GM19239 (cell line): ENCODE measurements around the gene CXCR6.

Experiments used
- DNase-seq: peaks from one replicate; pipeline ENCODE4 v3.0.0; 2011; ENCODE audit warnings: low spot score; ENCODE audit not compliant: insufficient read length
- FAIRE-seq: peaks from 2 replicates; lab custom pipeline; 2011; peaks lifted over from hg19 to GRCh38; lab: Jason Lieb, UNC

CXCR6 gene

DNA sequence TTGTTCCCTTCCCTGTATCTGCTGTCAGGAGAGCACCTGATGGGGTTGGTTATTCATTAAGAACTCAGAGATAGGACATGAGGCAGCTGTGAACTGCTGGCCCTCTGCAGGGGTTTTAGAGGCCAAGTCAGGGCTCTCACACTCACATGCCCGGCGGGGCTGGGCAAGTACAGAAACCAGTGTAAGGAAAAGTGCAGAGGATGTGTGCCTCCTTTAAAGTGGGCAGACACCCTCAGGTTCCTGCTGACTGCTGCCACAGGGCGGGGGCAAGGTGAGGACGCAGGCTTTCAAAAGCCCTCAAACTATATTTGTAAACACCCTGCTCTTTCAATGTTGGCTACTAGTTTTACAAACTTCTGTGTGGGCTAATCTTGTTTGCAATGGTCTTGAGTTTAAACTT lies 22.4 kb downstream of the CXCR6 start:
- DNase-seq: no peak
- no peak for FAIRE-seq

DNA sequence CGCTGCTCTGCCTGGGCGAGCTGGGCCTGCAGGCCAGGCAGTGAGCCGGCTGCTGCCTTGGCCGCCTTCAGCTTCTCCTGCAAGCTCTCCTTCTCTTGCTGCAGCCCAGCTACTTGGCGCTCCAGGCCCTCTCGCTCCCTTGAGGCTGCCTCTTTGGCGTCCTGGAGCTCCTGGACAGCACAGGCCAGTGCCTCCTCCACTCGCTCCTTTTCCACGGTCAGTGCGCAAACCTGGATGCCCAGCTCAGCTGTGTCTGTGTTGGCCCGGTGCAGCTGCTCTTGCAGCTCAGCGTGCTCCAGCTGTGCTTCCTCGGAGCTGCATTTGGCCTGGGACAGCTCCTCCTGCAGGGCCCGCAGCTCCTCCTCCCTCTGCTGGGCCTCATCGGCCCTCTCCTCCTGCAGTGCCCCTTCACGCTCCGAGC lies 23.1 kb downstream of the CXCR6 start:
- DNase-seq: no peak
- FAIRE-seq: no peak

DNA sequence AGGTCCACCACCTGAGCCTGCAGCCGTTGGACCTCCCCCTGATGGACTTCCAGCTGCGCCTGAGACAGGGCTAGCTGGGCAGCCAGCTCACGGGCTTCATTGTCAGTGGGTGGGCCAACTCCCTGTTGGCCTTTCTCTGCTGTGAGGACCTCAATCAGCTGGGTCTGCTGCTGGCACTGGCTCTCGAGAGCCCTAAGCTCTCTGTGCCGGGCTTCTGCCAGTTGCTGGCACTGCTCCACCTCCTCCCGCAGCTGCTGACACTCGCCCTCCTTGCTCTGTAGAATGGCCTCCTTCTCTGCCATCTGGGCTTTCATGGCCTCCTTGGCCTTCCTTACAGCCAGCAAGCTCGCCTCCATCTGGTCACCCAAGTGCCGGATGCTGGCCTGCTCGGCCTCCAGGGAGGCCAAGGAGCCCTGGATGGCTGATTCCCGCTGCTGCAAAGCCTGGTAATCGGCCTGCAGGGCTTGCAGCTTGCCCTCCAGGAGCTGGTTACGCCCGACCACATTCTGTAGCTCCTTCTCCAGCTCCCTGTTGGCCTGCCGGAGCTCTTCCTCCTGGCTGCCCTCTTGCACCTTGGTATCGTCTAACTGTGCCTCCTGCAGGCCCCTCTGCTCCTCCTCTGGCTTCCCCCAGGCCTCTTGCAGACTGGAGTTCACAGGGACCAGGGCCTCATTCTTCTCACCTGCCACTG lies 23.8 kb downstream of the CXCR6 start:
- no peak for FAIRE-seq
- no peak for DNase-seq

DNA sequence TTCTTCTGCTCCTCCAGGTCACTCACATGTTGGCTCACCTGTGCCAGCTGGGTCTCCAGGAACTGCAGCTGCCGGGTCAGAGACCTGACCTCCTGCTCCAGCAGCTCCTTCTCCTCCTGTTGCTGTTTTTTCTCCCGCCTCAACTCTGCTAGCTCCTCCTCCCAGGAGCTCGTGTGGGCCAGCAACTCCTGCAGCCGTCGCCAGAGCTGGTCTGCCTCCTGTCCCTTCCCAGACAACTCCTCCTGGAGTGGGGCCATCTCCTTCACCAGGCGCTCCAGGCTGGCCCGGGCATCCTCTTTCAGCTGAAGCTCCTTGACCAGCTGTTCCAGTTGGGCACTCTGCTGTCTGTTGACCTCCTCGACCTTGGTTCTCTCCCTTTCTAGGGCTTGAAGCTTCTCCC lies 24.5 kb downstream of the CXCR6 start:
- no peak for FAIRE-seq

DNA sequence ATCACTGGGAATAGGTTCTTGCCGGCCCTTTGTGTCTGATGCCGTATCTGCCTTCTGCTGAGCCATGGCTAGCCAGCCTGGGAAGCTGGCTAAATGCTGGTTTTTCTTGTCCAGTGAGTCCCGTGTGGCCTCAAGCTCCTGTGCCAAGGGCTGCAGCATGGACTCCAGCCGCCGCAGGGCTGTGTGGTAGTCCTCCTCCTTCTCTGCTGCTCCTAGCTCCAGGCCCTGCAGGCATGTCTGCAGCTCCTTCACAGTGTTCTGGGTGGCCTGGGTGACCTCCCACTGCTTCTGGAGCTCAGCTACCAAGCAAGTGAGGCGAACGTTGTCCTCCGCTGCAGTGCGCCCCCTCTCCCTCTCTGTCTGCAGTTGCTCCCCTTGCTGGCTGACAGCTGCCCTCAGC lies 24.9 kb downstream of the CXCR6 start:
- DNase-seq: no peak
- FAIRE-seq: no peak

More for the DNA sequence above, 24.5 kb downstream of the CXCR6 start:
- DNase-seq: no peak

DNA sequence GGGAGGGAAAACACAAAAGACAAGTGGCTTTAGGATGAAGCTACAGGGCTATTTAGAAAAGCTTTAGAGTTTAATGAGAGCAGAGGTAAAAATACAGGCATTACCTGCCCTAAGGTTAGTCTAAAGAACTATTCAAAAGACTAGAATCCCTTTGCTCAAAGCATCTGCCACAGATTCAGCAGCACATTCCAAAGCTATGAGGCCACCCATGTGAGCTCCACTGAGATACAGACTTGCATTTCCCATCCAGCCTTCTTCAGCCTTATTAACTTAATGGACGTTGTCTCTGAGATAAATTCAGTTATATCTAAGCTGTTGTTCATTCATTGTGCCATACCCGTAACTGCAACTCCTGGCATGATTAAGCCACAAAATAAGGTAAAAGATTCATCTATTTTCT lies 25.4 kb downstream of the CXCR6 start:
- DNase-seq: no peak

DNA sequence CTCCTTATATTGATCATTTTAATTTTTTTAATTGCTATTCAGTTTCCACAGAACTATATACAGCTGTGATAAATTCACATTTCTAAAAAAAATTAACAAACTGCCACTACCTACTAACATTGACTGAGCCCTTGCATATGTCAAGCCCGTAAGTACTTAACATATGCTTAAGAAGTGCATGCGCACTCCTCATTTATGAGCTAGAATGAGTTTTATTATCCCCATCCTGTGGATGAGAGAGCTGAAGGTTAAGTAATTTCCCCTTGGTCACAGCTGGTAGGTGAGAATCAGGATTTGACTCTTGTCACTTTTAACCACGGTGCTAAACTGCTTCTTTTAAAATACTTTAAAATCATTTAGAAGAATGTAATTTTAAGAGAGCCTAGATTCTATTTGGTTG lies 25.9 kb downstream of the CXCR6 start:
- DNase-seq (no peak), FAIRE-seq (no peak)

More for the DNA sequence above, 25.4 kb downstream of the CXCR6 start:
- FAIRE-seq: no peak

DNA sequence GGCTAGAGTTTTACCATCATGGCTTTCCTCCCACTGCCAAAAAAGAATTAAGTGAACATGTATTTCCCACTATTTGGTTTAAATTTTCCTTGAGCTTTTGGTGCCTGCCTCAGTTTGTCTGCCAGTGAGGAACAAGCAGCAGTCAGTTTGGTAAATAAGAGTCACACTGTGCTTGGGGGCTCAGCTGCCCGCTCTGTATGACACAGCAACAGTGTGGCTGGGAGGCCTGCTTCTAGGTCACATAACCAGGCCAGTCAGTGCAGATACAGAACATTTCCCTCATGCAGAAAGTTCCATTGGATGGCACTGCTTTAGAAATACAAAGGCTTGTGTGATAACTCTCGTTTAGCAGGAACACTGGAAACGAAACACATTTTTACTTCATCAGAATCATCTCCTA lies 26.7 kb downstream of the CXCR6 start:
- DNase-seq: no peak
- FAIRE-seq: no peak

DNA sequence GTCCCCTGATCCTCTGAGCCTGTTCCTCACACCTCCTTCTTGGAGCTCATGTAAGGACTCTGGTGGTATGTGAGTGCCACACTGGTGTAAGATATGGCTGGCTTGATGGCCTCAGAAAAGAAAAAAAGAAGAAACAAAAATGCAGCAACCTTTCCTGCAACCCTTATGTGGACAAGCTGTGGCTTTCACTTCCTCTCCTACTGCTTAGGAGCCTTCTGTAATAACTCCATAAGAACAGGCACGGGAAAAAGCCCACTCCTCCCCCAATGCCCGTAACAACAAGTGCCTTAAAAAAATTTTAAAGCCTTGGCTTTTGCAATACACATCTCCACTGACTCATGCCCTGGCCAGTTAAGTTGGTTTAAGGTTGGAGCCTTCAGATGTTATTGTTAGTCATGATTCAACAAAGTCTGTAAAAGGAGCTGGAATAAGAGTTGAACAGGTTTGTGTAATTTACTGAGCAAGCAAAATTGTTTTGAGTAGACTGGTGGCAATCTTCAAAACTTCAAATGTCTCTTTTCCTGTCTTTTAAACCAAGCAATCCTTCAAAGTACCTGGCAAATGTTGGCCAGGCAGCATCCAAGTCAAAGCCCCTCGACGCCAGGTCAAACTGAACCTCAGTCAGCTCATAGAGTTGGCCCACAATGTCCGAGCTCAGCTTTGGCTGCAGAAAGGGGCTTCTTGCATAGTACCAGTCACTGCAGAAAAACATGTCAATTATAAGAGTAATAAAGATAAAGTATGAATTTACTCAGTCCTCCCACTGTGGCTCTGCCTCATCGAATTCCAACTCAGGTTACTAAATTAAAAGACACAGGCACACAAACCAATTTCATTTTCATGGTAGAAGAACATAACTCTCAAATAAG lies 29.5 kb downstream of the CXCR6 start:
- FAIRE-seq (peak; percentile 77), DNase-seq (peak; percentile 23)

DNA sequence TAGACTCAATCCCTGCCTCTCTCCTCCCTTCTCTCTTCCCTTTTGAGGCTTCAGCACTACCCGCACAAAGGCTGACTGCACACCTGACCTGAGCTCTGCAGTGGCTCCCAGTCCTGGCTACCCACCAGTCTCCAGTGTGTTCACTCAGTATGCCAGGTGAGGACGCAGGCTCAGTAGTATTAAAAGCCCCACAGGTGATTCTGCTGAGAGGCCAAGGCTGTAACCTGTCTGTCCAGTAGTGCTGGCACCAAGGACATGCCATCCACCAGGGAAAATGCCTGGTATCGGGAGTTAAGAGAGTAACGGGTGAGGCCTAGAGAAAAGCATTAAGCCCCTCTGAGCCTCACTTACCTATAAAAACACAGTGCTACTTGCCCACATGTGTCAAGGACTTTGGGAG lies 31.4 kb downstream of the CXCR6 start:
- DNase-seq (no peak), FAIRE-seq (no peak)

DNA sequence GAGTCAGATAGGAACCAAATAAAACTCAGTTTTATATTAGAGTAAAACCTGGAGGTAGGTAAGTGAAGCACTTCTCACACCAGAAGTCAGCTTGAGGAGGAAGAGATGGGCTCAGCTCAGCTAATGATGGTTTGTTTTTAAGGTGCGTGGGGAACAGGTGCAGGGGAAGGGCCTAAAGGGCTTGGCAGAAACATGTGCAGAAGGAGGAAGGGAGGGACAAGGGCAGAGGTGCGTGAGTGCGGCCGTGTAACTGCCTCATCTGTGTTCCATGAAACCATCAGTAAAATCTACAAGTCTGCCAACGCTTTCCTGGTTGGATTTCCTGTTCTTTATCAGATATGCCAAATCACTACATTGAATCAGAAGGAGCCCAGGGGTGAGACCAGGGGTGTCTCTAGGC lies 32.4 kb downstream of the CXCR6 start:
- DNase-seq: no peak
- no peak for FAIRE-seq

DNA sequence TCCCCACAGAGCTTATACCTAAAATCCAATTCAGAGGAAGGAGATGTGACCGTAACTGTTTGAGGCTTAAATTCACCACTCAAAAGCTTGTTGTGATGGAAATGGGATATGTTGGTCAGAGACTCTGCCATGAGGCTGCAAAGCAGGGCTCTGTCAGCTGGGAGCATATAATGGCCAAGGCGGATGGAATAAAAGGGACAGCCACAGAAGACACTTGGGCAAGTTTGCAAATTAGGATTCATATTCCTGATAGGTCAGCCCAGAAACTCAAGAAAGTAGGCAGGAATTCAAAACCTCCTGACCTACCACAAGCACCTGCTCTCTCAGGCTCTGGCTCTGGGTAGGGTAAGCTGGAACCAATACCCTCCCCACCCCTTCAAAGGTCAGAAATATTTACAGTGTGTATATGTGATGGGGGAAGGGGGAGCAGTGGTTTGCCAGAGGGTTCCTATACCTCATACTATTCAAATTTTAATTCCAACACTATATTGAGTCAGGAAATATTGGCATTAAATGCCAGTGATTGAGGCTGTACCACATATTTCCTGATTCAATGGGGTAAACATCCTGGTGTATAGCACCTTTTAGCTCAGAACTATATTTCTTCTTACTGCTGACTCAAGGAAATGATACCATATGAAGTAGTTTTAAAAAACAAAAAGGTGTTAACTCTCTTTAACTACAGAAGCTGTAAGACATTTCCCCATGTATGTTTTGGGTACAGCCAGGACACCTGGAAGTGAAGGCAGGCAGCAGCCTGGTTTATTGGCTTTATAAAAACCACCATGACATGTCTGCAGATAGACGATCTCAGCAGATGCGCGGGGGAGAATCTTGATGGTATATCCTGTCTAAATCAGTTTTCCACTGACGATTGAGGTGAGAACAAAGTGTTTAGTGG lies 33.2 kb downstream of the CXCR6 start:
- FAIRE-seq (no peak), DNase-seq (no peak)

DNA sequence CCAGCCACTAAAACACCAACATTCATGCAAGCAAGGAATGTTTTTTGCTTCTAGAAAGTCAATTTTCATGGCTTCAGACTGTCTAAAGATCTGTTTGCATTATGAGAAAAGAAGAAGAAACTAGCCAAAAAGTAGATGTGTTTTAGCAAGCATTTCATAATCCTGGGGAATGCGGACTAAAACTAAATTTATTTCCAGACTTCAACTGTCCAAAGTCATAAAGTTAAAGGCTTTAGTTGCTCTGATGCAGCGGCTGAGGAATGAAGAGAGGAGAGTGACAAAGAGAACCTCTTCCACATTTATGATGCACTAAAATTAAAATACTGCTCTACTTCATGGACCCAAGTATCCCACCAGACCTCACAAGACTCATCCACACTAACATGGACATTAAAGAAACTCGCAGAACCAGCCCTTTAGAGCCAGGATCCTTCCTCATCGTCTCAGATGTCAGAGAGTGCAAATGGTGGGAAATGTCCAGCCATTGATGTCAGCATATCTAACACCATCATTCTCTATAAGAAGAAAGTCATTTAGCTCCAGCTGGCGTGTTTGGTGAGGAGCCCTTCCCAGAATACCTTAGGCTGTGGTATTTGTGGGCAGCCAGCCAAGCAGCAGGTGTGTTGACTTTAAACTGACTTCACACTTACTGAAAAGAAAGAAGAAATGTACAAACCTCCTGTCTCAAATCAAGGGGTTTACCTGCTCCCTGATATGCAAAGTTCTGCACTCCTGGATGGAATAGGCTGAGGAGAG lies 34.9 kb downstream of the CXCR6 start:
- FAIRE-seq: no peak
- no peak for DNase-seq

DNA sequence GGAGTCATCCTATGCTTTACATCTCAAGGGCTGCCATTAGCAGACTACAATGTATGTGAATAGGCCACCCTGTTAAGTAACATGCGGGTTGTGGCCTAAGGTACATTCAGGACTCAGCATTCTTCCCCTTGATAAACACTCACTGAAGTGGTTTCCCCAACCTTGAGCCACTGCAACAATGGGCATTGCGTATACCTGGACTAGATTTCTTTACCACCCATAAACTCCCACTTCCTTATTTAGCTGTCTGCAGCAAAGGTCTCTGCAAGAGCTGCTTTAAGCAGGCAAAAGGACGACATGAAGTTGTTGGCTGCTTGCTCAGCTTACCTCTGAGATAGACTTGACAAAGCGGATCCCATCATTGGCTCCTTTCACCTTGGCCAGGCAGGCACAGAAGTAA lies 36.1 kb downstream of the CXCR6 start:
- FAIRE-seq: peak; percentile 28

DNA sequence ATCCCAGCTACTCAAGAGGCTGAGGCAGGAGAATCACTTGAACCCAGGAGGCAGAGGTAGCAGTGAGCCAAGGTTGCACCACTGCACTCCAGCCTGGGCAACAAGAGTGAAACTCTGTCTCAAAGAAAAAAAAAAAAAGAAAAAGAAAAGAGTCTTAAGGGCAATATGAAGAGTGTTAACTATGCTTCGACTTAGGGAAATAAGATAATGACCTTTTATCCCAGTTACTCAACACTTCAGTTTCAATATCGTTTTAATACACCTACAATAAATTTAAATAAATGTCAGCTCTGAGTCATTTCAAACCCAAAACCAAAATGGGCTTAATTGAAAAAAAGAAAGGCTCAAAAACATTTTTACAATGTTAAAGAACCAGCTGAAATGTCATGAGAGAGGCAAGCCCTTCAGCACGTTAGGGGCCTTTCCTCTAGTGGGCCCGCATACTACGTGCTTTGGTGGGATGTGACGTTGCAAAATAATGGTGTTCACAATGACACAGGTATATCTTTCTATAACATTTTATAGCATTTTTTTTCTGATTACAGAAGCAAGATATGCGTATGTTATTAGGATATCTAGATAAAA lies 37.1 kb downstream of the CXCR6 start:
- DNase-seq (no peak), FAIRE-seq (no peak)

More for the DNA sequence above, 36.1 kb downstream of the CXCR6 start:
- no peak for DNase-seq

DNA sequence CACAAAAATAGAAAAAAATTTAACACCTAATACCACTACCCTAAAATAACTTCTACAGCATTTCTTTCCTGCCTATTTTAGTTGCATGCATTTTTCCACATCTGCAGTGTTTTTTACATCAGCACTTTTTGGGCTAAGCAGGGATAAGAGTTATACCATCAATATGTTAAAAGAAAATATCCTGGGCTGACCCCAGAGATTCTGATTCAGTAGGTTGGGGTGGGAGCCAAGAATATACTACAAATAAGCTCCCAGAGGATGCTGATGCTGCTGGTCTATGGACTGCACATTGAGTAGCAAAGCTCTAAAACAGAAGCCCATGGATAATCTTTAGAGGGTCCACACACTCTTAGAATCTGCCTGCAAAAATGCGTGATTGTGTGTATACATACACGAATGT lies 37.6 kb downstream of the CXCR6 start:
- FAIRE-seq (no peak), DNase-seq (no peak)

DNA sequence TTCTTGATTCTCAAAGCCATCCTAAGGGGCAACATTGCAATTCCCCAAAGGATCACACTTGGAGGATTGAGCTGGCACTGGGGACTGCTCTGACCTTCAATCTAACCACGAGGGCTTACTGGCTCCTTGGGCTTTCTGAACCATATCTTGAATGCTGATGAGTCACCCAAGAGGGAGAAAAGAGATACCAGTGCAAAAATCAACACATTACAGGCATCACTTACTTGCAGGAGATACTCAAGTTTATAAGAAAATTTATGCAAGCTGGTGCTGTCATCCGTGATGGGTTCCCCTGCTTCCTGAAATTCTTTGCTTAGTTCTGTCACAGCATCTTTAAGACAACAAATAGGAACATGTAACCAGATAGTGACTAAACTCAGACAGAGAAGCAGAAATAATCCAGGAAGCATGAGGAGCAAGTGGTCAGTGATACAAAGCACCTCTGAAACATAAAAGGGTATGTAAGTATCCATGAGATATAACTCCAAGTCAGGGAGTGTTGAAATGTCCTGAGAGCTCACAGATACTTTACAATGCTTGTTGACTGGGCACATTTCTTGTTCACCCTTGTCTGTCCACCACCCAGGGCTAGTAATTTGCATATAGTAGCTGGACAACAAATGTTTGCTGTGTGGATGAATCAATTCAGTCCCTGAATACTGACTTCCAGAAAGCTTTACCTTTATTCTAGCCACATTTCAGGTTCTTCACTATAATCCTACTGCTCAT lies 38.2 kb downstream of the CXCR6 start:
- FAIRE-seq: no peak
- no peak for DNase-seq

DNA sequence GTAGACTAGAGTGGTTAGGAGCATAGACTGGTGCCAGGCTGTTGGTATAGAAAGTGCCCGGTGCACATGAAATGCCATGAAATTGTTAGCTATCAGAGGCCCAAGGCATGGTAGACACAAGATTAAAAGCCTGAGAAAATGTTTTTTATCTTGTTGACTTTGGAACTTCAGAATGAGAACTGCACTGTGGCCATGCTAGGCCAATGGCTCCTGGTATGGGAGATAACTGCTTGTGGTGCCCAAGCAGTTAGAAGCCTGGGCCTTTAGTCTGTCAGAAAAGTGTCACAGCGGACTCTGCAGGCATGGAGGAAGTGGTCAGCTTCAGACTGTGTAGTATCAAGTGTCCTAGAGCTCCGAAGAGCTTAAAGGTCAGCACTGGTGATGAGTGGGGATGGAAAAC lies 40.5 kb downstream of the CXCR6 start:
- FAIRE-seq (no peak), DNase-seq (no peak)
